PFSK-1 (cell line): ENCODE data around the gene CORO2B.
A peak's percentile ranks its signal among the peaks of the same experiment; 100 is the strongest.

ENCODE experiments used
- FOXP2 ChIP-seq: optimal IDR thresholded peaks from 2 replicates; pipeline ENCODE3; 2011; ENCODE audit warnings: borderline replicate concordance, control low read depth, inconsistent platforms; ENCODE audit not compliant: insufficient read depth; ENCODE audit errors: extremely low read length, extremely low read depth
- POLR2AphosphoS5 ChIP-seq: IDR thresholded peaks from 2 replicates; pipeline ENCODE4 v1.6.1; 2012; ENCODE audit warnings: low read depth, mild to moderate bottlenecking, control low read depth, low read length, moderate library complexity
- REST ChIP-seq, 2 experiments: IDR thresholded peaks; 2 replicates each; pipeline versions ENCODE4 v1.6.1 to v1.8.0; 2011 to 2012; ENCODE audit warnings: low read depth in 2 of 2, low read length in 2 of 2, control low read depth in 1 of 2, inconsistent platforms in 1 of 2, mild to moderate bottlenecking in 1 of 2, moderate library complexity in 1 of 2; ENCODE audit not compliant: insufficient read depth in 1 of 2
- SIN3A ChIP-seq: IDR thresholded peaks from 2 replicates; pipeline ENCODE4 v1.6.1; 2012; ENCODE audit warnings: mild to moderate bottlenecking, low read length, moderate library complexity, borderline replicate concordance; ENCODE audit not compliant: insufficient read depth
- TAF1 ChIP-seq: IDR thresholded peaks from 2 replicates; pipeline ENCODE4 v1.6.1; 2012; ENCODE audit warnings: low read length, control low read depth, borderline replicate concordance; ENCODE audit not compliant: insufficient read depth

The CORO2B gene

GRCh38 chr15:68584756-68585573 is 6.2 kb downstream of the CORO2B start:
- TF ChIP-seq TAF1: no peak
- TF ChIP-seq REST (IDR thresholded peaks at IDR 0.05; ENCODE audit: insufficient read depth in 1 of 2, low read depth in 2 of 2, low read length in 2 of 2): no peak
- no peak for TF ChIP-seq POLR2AphosphoS5
- no peak for TF ChIP-seq SIN3A
- no peak for TF ChIP-seq FOXP2

GRCh38 chr15:68585574-68586273 is 6.9 kb downstream of the CORO2B start:
- TF ChIP-seq FOXP2: no peak
- no peak for TF ChIP-seq SIN3A
- no peak for TF ChIP-seq REST (IDR thresholded peaks at IDR 0.05; ENCODE audit: insufficient read depth in 1 of 2, low read depth in 2 of 2, low read length in 2 of 2)
- no peak for TF ChIP-seq TAF1
- no peak for TF ChIP-seq POLR2AphosphoS5

- TF ChIP-seq TAF1 (no peak), SIN3A (peak; percentile 70; the same call in 1 of the 2 replicates)
These were observed 7.6 kb downstream of the CORO2B start for GRCh38 chr15:68586274-68586961.

- TF ChIP-seq SIN3A (no peak), FOXP2 (no peak), POLR2AphosphoS5 (no peak), TAF1 (no peak), REST (IDR thresholded peaks at IDR 0.05; ENCODE audit: insufficient read depth in 1 of 2, low read depth in 2 of 2, low read length in 2 of 2) (no peak)
These were observed 9.1 kb downstream of the CORO2B start for GRCh38 chr15:68587769-68588385.

- TF ChIP-seq SIN3A (no peak), POLR2AphosphoS5 (no peak), FOXP2 (no peak), REST (IDR thresholded peaks at IDR 0.05; ENCODE audit: insufficient read depth in 1 of 2, low read depth in 2 of 2, low read length in 2 of 2) (no peak), TAF1 (no peak)
These were observed 10.3 kb downstream of the CORO2B start for GRCh38 chr15:68589053-68589452.
